Measurements from ENCODE around the gene ZNF283.
"Not testable (repeated sequence)": the region's sequence is repeated elsewhere in the genome, so short reads cannot be mapped to it uniquely, and the experiment has no call there.

ZNF283 gene

DNA sequence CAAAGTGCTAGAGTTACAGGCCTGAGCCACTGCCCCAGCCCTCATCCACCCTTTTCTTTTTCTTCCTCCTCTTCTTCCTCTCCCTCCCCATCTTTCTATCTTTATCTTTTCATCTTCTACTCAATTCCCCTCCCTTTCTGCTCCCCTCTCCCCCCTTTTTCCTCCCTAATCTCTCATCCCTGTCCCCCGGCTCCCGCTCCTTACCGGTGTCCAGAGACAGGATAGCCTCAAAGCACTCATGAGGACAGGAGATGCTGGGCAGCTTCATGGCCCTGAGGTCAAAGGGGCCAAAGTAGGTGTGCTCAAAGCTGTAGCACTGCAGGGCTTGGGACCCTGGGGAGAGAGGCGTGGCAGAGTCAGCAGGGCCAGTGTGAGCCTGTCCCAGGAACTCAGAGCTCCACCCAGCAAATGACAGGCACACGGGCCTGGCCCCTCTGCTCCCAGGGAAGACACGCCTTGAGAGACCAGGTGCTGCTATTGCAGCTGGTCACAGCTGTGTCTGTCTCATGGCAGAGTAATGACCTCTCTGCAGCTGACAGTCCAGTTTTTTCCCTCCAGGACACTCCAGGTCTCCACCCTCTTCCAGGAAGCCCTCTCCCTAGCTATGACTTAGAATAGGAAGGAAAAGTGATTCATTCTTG, 27.5 kb upstream of the ZNF283 start:
- no peak for DNase-seq (ENCODE audit: low read depth)

DNA sequence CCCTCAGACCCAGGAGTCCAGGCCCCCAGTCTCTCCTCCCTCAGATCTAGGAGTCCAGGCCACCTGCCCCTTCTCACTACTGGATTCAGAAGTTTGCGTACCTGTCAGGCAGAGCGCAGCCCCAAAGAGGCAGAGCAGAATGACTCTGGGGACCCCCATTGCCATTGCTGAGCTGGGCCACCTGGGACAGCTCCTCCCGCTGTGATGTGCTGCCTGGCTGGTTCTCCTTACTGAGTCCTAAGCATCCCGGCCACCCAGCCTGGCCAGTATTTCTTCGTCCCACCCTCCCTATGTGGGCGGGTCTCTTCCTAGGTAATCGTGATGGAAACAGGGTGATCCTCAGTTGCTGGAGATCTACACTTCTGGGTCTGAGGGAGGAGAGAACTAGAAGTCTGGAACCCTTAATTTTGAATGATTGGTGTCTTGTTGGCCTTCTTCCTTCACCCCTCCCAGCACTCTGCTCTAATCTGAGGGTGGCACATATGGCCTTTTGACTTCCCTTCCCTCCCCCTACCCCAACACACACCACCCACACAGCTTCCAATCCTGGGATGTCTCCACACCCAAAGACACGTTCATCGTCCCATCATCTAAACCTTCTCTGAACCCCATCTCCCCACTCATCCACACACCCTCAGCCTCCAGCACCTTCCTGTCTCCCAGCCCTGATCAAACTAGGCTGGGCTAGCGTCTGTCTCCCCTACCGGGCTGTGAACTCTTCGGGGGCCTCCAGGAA, 24.7 kb upstream of the ZNF283 start, which contains the start of gene LYPD5:
Gene LYPD5, minus strand, starts transcription at position 232 of the 736 bp plus-strand sequence. Its CDS starts 67 bp downstream, at position 165.
- no peak for DNase-seq (ENCODE audit: low read depth)

DNA sequence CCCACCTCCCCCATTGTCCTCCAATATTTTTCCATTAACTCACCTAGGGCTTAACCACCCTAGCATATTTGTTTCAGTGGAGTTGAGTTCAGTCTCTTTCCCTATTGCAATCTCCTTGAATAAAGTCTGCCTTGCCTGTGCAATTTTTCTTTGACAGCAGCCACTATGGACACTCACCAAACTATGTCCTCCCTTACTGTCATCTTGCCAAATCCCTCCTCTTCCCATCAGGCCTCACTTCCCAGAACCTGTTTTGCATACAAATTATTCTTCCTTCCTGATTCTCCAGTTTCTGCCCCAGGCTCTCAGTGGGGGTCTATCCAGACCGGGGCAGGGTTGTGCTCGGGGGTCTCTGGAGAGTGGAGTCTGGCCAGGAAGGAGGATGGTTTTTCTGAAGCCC, 22.7 kb upstream of the ZNF283 start:
- no peak for DNase-seq (ENCODE audit: low read depth)

DNA sequence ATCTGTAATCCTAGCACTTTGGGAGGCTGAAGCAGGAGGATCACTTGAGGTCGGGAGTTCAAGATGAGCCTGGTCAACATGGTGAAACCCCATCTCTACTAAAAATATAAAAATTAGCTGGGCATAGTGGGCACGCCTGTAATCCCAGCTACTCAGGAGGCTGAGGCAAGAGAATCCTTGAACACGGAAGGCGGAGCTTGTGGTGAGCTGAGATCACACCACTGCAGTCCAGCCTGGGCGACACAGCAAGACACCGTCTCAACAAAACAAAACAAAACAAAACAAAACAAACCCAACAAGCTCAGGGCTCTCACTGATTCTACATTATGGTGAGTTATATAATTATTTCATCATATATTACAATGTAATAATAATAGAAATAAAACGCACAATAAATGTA, 20.7 kb upstream of the ZNF283 start:
- not testable (repeated sequence) for DNase-seq (ENCODE audit: low read depth)

DNA sequence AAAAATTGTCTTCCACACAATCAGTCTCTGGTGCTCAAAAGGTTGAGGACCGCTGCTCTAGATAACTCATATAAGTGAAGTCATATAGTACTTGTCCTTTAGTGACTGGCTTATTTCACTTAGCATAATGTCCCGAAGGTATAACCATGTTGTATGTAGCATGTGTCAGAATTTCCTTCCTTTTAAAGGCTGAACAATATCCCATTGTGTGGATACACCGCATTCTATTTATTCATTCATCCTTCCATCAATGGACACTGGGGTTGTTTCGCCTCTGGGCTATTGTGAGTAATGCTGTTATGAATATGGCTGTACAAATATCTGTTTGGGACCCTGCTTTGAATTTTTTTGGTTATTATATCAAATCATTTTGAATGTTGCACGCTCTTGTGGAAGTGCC, 20.3 kb upstream of the ZNF283 start:
- DNase-seq (ENCODE audit: low read depth): no peak

DNA sequence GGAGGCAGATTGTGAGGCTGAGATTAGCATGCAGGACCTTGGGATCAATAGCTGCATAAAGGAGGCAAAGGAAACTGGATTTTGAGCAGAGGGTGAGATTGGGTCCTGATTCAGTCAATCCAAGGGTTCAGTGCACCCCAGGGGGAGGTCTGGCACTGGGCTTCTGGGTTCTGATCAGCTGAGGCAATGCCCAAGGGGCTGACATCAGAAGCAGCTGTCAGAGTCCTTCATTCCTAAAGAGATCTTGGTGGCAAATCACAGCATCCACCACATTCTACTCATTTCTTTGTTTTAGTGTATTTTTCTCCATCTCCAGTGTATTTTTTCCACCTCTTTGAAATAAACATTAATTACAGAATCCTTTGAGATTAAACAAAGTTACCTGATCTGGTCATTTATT, 19.5 kb upstream of the ZNF283 start:
- no peak for DNase-seq (ENCODE audit: low read depth)

DNA sequence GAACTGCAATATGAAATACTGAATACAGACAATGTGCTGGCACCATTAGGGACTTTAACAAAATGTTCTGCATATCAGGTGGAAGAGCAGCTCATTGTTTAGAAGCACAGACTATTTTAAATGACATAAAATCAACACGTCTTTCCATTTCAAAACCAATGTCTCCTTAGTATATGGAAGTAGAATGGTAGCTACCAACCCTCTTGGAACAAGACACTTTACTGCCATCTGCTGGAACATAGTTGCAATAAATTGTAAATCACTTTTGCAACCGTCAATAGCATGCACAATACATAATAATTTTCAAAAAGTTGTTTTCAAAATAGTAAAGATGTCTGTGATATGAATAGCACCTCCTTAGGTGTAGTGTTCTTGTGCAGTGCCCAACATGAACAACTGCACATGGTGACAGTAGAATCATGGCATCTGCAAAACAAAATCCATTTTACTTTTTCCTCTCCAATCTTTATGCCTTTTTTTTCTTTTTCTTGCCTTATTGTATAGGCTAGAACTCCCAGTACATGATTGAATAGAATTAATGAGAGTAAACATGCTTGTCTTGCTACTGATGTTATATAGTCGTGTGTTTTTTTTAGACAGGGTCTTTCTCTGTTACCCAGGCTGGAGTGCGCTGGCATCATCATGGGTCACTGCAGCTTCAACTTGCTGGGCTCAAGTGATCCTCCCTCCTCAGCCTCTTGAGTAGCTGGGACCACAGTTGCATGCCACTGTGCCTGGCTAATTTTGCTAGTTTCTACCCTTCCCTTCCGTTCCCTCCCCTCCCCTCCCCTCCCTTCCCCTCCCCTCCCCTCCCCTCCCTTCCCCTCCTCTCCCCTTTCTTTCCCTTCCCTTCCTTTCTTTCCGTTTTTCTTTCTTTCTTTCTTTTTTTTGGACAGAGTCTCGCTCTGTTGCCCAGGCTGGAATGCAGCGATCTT, 17.1 kb upstream of the ZNF283 start:
- DNase-seq (ENCODE audit: low read depth): peak; percentile 52

DNA sequence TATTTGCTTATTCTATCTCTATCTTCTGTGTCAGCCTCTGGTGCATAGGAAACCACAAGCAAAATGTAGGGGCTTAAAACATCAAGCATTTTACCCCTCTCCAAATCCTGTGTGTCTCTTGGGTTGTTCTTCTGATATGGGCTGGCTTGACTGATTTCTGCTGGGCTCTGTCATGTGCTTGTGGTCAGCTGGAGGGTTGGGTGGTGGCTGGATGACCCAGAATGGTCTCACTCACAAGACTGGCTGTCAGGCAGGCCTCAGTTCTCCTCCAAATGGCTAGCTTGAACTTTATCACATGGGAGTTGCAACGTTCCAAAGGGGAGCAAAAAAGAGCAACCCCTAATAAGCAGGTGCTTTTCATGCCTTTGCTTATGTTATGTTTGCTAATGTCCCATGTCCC, 15.3 kb upstream of the ZNF283 start:
- no peak for DNase-seq (ENCODE audit: low read depth)

DNA sequence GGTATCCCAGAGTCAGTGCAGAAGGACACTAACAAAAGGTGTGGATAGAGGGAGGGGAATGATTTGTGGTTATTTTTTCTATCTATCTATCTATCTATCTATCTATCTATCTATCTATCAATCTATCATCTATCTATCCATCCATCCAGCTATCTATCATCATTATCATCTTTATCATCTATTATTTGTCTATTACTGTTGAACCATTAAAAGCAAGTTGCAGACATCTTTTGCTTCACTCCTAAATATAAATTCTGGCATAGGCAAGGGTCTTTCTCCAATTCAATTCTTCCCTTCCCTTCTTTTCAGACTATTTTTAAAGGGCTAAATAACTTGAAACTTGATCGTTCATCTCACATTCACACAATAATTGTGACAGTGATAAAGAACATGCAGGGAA, 14.9 kb upstream of the ZNF283 start:
- no peak for DNase-seq (ENCODE audit: low read depth)

DNA sequence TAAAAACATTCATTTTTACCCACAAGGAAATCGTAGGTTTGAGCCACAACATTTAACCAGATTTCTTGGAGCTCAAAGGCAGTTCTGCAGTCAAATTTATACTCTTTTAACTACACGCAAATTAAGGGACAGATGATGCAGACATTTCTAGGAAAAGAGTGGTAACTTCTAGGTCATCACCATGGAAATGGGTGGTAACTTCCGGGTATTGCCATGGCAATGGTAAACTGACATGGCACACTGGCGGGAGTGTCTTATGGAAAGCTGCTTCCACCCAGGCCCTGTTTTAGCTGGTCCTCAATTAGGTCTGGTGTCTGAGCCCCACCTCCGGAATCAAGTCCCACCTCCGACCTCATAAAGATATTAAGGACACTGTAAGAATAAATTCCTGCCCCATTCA, 14.4 kb upstream of the ZNF283 start:
- no peak for DNase-seq (ENCODE audit: low read depth)

DNA sequence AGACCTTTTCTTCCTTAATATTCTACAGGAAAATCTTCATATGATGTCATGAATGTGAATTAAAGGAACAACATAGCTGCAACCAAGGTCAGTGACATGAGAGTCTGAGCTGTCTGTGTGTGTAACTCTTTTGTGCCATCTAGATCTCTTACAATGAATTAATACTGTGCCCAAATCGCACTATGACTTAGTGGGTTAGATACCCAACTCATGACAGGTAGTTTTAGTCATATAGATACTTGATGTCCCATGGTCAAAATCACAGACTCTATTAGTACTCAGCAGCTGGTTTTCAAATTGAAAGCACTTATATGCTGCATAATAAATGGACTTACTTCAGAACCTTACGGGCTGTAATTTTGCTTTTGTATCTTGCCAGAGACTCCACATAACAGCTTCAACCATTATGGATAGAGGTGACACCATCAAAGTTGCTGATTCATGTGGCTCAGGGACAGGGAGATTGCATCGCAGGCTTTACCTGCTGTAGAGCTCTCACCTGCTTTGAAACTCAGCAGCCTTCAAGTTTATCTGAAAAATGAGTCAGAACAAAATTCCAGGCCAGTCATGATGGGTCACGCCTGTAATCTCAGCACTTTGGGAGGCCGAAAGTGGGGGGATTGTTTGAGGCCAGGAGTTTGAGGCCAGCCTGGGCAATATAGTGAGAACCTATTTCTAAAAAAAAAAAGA, 12.3 kb upstream of the ZNF283 start:
- no peak for DNase-seq (ENCODE audit: low read depth)

DNA sequence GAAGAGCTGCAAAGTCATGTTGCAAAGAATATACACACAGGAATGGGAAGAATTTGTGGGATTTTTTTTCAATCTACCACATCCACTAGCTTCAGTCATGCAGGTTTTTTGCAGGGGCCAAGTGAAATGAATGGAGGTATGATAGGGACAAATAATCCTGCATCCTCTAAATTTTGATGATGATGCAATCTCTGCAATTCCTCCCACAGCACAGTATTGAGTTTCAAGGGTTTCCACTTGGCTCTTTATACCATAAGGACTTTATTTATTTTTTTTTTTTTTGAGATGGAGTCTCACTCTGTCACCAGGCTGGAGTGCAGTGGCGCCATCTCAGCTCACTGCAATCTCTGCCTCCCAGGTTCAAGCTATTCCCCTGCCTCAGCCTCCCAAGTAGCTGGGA, 9.7 kb upstream of the ZNF283 start:
- not testable (repeated sequence) for DNase-seq (ENCODE audit: low read depth)

DNA sequence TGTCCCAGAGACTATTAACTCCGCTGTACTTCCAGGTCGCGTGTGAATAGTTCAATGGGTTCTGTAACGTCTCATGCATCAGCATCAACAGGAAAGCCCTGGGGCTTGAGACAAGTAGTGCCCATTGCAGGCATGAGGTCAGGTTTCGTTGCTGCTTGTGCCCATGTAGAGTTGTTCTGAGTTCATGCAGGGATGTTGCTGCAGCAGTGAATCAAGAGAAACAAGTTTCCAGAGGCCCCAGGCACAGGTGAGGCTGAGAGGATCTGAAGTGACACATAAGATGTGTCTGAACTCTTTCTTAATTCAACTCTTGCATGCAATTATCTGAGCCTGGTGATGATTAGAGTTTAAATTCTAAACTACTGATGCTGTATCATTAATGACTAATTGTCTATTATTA, 8.6 kb upstream of the ZNF283 start:
- no peak for DNase-seq (ENCODE audit: low read depth)

DNA sequence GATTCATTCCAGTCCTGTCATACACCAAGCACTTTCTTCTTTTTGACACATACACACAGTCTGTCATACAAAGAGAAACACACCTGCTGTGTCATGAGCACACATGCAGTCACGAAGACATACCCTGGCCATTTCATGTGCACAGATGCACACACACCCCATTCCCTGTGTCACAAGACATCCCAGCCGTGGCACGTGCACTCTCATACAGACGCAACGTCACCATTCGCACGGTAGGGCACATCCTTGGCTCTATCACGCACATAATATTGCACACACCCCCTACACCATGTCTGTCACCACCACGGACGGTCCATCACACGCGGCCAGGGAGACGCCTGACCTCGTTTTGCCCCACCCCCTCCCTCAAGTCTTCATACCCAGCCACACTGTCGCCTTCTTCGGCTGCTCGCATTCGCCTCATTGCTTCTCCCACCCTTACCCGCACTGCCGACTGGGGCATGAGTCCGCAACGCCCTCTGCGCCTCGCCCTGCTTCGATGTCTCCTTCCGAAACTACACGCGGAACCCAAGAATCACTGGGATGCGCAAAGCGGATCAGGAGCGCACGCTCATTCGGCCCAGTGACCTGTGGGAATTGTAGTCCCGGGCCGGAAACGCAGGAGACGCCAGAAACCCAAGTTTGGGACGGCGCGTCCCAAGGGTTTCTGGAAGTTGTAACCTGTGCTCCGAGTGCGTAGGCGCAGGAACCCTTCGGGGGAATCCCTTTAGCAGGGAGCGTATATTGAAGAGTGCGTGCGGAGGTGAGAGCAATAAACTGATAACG, 6.8 kb upstream of the ZNF283 start:
- DNase-seq (ENCODE audit: low read depth): peak; percentile 34

DNA sequence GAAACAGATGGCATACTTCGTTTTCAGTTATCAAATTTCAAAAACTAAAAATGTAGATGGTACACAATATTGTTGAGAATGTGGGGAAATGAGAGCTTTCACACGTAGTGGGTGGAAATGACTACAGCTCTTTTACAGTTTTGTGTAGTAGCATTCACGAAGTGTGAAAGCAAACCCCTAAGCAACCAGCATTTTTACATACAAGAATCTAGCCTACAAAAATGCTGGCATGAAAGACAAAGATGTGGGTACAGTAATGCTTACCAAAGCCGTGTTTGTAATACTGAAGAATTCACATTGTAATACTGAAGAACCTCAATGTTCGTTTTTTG, 6.3 kb upstream of the ZNF283 start:
- no peak for DNase-seq (ENCODE audit: low read depth)

DNA sequence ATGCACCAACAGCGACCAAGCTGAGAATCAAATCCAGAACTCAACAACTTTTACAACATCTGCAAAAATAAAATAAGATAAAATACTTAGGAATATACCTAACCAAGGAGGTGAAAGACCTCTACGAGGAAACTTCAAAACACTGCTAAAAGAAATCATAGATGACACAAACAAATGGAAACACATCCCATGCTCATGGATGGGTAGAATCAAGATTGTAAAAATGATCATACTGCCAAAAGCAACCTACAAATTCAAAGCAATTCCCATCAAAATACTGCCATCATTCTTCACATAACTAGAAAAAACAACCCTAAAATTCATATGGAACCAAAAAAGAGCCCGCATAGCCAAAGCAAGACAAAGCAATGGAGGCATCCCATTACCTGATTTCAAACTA, 3.3 kb upstream of the ZNF283 start:
- not testable (repeated sequence) for DNase-seq (ENCODE audit: low read depth)

DNA sequence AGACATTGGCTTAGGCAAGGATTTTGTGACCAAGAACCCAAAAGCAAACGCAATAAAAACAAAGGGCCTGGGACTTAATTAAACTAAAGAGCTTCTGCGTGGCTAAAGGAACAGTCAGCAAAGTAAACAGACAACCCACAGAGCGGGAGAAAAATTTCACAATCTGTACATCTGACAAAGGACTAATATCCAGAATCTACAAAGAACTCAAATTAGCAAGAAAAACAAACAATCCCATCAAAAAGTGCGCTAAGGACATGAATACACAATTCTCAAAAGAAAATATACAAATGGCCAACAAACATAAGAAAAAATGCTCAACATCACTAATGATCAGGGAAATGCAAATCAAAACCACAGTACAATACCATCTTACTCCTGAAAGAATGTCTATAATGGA, 2.5 kb upstream of the ZNF283 start:
- DNase-seq (ENCODE audit: low read depth): peak; percentile 22

DNA sequence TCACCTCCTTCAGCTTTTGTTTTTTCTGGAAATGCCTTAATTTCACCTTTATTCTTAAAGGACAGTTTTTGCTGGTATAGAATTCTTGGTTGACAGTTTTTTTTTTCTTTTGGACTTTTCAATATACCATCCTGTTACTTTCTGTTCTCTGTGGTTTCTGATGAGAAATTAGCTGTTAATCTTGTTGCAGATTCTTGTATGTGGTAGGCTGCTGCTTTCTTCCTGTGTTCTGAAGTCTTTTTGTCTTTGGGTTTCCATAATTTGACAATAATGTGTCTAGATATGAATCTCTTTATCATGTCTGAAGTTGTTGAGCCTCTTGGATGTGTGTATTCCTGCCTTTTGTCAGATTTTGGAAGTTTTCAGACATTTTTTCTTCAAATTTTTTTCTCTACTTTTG, 12.0 kb downstream of the ZNF283 start:
- DNase-seq (ENCODE audit: low read depth): no peak

DNA sequence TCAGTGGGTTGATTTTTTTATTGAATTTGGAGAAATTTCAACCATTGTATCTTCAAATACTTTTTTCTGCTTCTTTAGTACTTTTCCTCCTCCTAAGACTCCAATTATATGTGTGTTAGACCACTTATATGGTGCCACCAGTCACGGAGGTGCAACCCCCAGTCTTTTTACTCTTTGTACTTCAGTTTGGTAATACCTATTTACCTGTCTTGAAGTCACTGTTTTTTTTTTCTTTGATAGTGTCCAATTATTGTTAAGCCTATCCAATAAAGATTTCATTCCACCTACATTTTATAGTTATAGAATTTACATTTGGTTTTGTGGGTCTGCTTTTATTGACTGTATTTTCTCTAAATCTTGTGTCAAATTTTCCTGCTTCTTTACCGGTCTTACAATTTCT, 14.9 kb downstream of the ZNF283 start:
- no peak for DNase-seq (ENCODE audit: low read depth)

DNA sequence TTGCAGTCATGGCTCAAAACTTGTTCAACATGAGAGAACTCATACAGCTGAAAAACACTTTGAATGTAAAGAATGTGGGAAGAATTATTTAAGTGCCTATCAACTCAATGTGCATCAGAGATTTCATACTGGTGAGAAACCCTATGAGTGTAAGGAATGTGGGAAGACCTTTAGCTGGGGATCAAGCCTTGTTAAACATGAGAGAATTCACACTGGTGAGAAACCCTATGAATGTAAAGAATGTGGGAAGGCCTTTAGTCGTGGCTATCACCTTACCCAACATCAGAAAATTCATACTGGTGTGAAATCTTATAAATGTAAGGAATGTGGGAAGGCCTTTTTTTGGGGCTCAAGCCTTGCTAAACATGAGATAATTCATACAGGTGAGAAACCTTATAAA, 20.1 kb downstream of the ZNF283 start:
- DNase-seq (ENCODE audit: low read depth): no peak

DNA sequence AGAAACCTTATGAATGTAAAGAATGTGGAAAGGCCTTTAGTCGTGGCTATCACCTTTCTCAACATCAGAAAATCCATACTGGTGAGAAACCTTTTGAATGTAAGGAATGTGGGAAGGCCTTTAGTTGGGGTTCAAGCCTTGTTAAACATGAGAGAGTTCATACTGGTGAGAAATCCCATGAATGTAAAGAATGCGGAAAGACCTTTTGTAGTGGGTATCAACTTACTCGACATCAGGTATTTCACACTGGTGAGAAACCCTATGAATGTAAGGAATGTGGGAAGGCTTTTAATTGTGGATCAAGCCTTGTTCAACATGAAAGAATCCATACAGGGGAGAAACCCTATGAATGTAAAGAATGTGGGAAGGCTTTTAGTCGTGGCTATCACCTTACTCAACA, 20.8 kb downstream of the ZNF283 start:
- DNase-seq (ENCODE audit: low read depth): no peak

DNA sequence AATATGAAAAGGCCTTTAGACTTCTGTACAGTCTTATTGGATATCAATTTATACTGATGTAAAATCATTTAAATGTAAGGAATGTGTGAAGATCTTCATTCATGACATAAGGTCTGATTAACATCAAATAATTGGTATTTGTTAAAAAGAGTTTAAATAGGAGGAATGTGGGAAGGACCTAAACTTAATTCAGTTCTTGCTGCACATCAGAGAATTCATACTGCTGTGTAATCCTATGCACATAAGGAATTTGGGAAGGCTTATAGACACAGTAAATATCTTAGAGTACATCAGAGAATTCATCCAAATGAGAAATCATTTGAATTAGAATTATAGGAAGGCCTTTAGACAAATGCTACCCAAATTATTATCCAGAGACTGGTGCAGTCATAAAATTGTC, 21.7 kb downstream of the ZNF283 start:
- no peak for DNase-seq (ENCODE audit: low read depth)

Measured in fibroblast of gingiva (primary cell).